Stimulated activated CD8-positive, alpha-beta memory T cell treated with anti-CD3 and anti-CD28 coated beads, Interleukin-15, amount 100 ng/mL, for 48 hours (primary cell): Measurements from ENCODE around the gene RTN4RL1.
"Not testable (repeated sequence)": the region's sequence is repeated elsewhere in the genome, so short reads cannot be mapped to it uniquely, and the experiment has no call there.

Experiments
- DNase-seq, 2 donors: peaks; one replicate each; pipeline ENCODE4 v3.0.0-alpha.2; 2020; ENCODE audit warnings: low read depth in 2 of 2

The RTN4RL1 gene

DNA sequence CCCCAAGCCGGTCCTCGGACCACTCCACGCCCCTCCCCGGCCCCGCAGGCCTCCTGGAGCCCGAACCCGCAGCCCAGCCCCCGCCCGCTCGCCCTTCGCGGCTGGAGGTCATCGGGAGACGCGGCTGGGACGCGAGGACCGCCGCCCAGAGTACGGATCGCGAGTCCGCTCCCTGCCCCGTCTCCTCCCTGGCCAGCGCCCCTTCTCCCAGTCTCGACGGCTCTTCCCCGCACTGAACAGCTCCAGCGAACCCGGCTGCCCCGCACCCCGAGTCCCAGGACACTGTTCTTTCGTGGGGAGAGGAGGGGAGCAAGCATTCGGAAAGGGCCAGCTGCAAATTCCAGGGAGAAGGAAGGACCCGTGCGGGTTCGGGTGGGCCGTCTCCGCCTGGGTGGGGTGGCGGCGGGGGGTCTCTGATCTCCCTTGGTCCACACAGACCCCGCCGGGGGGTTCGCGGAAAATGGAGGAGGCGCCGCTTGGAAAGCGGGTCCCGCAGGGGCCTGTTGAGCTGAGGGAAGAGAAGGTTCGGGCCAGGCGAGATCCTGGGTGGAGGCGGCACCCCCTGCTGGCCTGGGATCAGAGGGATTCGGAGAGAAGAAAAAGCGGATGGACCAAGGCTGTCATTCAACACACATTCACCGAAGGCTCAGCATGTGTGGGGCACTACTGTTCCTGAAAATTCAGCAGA, 632 bp upstream of the RTN4RL1 start:
- no peak for DNase-seq

DNA sequence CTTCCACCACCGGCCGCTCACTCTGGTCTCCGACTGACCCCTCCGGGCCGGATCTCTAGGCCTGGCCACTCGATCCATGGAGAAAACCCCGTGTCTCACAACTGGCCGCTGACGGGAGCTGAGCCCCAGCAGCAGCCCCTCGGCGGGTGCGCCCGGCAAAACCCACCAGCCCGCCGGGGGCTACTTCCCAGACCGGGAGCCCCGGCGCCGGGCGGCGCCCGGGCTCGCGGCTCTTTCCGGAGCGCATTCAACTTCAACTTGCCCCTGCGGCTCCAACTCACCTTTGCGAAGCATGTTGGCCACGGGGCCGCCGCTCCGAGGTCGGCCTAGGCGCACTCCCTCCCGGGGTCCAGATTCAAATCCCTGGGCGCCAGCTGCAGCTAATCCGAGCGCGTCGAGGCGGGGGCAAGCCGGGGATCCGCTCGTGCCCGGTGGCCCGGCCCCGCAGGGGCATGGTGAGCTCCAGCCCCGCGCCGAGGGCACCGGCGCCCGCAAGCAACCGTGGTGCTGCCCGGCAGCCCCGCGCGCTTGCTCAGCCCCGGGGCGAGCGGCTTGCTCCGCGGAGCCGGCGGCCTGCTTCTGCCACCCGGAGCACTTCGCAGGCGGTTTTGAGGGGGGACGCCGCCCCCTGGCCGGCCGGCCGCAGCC, 438 bp downstream of the RTN4RL1 start:
- DNase-seq = no peak

DNA sequence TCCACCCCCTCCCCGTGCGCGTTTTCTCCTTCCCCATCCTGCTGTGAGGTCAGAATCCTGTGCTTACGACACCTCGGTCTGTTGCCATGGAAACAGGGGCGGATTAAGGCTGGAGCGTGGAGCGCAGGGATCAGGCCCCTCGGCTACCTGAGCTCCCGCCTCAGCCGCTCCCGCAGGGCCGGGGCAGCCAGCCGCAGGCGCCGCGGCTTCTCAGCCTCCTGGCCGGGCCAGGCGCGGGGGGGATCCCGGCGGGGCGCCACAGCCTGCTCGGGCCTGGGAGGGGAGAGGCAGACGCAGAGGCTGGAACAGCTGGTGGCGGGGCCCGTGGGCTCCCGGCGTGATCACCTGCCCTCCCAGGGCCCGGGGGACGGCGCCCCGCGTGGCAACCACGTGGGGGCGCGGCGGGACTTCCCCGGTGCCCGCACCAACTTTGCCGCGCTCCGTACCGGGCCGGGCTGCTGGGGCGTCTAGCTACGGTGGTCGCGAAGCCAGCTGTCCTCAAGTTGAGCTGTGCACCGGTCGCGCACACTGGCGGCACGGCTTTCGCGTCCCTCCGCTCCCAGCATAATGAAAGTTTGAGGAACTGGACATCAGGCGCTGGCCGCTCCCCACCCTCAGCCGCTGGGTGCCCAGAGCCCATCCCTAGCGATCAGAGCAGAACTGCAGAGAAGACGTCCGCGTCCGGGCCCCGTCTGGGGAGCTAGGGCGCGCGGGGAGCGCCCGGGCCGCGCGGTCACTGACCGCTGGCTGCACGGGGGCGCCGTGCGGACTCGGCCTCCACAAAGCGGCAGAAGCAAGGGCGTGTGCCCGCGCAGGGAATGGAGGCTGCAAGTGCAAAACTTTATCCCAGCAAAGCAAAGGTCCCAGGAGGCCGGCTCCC, 1.2 kb downstream of the RTN4RL1 start:
- no peak for DNase-seq

DNA sequence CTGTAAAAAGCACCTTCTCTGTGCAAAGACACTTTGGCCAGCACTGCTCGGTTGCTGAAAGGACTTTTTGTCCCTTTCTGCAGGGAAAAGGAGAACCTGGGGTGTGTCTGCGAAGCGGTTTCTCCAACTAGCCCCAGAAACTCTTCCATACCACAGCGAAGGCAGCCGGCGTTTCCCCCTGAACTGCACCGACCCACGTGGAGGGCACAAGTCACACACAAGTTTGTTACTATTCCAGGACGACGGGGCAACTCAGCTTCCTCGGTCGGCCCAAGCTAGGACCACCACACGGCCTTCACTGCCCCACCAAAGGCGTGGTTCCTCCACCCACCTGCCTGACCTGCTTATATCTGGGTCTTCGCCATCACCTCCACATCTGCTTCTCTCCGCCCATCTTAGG, 1.9 kb downstream of the RTN4RL1 start:
- no peak for DNase-seq

DNA sequence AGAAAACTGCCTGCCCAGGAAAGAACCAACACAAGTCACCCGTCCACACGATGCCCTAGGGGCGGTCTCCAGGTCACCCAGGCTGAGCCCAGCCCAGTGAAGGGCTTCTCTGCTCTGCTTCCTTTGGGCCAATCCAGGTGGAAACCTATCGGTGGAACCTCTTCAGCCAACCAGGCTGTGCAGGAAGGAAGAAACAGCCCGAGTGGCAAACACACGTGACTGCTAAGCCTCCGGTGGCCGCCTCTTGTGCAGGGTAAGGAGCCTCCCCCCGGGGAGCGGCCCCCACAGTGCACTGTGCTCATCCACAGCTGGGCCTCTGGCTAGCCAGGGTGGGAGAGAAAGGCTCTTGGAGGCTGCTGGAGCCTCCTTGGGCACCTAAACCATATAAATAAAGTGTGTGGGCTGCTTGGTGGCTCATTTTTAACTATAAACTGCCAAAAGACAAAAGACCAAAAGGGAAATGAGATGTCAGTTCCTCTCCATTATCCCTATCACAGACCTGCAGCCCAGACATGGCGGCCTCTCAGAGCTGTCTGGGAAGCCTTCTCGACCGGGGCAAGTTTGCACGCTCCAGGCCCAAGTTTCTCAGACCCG, 2.4 kb downstream of the RTN4RL1 start:
- DNase-seq = no peak

DNA sequence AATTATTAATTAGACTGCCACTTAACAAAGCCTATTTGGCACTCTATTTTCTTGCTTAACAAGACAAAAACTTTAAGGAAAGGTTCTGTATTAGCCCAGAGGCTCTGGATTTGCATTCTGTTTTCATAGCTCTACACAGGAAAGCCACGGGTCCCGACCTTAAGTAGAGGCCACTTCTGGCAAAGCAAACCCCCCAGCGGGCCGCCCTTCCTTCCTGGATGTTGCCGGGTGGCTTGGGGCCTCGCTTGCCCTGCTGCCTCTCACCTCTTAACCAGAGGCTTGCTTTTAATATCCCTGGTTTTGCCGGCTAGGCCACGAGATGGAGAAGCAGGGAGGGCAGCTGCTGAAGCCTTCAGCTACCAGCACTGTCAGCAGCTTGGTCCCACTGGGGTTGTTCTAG, 4.4 kb downstream of the RTN4RL1 start:
- DNase-seq = no peak

DNA sequence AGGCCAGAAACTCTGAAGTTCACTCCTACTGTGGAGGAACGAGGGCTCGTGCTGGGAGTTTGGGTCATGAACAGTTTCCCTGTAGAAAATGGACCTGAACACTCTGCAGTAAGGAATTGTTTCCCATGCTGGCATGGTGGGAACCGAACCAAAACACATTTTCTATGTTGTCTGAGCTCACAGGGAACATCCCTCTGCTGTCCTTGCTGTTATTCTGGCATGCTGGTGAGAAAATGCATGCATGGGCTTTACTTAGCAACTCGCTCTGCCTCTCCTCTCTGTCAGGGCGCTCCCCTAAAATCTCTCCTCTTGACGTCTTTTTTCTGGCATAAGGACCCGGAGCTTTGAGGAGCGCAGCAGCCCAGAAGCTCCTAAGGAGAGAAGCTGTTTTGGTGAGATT, 5.4 kb downstream of the RTN4RL1 start:
- no peak for DNase-seq

DNA sequence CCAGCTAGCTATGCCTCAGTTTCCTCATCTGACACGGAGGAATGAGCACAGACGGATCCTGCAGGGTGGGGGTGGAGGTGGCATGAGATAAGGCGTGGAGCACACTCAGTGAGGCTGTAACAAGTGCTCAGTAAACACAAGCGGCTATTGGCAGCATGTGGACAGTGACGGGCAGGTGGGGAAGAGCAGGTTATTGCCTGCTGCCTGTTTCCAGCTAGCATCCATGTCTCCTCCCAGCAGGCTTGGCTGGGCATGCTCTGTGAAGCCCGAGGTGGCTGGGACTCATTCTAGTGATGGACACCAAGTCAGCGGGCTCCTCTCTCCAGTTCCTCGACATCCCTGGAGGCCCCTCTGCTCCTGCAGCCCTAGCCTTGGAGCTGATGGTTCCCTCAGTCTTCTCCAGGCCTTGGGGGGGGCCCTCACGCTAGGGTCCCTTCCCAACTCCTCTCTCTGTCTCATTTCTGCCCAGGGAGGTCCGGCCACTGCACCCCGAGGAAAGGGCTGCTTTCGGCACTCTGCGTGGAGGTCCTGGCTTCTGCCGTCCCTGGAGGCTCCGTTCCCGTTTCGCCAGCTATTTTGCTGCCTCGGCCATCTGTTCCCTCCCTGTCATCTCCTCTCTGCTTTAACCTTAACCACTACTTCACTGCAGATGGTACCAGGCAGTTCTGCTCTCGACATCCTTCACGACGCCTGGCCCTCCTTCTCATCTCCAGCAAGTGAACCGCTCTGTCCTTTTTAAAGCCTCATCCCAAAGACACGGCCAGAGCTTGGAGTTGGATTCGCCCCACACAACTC, 6.2 kb downstream of the RTN4RL1 start:
- DNase-seq = no peak

DNA sequence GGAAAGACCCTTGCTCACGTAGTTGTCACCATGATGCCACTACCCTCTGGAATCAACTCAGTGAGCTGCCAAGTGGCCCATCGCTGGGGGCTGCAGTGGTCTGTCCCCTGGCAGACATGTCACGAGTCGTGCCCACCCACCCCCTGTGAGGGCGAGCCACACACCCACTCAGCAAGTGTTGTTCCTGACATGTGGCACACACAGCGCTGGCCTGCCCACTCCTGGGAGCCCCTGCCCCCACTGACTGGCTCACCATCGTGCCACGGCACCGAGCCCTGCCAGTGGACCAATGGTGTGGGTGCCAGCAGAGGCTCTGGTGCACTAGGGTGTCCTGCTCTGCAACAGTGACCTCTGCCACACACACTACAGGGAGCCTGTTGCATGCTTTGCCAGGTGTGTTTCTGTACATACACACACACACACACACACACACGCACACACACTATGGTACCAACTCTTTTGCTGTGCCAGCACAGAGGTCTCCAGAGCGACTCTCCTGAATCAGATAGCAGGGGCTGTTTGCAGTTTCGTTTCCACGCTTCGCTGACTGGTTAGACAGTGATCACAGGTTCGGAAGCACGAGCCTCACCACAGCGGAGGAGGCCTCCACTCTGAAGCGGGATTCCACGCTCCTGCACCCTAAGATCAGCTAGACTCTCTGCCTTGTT, 7.7 kb downstream of the RTN4RL1 start:
- no peak for DNase-seq

DNA sequence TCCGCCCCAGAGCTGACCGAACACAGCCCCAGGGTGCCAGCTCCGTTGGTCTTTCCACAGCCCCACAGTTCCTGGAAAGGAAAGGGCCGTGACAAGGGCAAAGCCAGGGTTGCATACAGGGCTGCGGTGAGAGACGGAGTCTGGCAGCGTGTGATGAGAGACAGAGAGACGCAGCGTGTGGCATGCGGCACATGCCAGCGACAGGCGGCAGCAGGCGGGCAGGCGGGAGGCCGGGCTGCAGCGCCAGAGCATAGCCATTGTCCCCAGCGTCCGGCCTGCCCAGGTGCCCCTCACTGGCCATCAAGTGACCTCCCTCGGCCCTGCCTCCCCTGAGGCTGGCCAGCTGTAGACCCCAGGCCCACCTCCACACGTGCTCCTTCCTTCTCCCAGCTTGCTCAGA, 8.6 kb downstream of the RTN4RL1 start:
- no peak for DNase-seq

DNA sequence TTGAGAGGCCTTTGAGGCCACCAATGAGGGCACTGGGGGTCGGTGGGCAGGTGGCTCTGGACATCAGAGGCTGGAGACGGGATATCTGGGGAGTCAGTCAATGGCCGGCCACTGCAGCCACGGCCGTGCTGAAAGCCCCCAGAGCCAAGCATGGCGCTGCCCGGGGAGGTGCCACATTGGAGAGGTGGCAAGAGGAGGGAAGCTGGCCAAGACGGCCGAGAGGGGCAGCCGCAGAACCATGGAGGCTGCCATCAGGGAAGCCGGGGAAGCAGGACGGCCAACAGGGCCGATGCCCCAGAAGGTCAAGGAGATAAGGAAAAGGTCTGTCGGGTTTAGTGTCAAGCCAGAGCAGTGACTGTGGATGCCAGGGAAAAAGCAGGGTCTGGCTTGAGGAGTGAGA, 9.8 kb downstream of the RTN4RL1 start:
- DNase-seq = no peak

DNA sequence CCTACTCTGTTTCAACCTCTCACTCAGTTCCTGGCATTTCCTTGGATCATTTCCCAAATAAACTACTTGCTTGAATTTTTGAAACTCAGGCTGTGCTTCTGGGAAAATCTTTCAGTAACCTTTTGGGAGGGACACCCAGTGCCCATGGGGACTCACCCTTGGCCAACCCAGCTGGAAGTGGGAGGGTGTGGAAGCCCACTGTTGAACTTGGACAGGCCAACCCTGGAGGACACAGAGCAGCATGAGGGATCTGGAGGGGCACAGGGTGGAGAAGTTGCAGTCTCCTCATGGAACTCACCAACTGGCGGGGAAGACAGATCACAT, 11.2 kb downstream of the RTN4RL1 start:
- no peak for DNase-seq

DNA sequence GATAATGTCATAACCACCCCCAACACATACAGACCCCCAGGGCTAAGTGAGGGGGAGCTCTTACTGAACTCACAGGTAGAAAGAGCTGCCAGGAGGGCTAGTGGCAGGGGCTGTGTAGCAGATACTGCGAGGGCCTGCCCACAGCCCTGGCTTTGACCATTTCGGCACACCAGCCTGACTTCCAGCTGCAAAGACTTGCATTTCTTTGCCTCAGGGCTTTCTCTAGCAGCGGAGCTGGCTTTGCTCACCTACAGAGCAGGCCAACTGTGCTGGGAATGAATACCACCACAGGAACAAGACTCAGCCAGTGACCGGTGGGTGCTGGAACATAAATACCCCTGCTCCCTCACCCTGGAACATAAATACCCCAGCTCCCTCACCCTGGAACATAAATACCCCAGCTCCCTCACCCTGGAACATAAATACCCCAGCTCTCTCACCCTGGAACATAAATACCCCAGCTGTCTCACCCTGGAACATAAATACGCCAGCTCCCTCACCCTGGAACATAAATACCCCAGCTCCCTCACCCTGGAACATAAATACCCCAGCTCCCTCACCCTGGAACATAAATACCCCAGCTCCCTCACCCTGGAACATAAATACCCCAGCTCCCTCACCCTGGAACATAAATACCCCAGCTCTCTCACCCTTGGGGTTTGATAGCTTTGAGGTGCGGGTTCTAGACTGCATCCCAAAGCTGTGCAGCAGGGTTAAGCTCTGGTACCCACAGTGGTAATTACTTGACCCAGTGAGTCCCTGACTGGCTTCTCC, 11.7 kb downstream of the RTN4RL1 start:
- not testable (repeated sequence) for DNase-seq

DNA sequence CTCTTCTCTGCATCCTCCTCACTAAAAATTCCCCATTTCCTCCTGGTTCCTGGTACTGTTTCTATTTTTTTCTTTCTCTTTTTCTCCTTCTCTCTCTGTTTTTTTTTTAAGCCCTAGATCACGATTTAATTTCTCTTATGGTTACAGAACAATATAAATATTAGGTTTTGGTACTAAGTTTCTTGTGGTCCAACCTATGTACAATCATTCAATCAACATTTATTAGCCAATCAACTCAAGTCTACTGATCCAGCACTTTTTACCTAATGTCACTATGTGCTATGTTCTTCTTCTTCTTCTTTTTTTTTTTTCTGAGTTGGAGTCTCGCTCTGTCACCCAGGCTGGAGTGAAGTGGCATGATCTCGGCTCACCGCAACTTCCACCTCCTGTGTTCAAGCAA, 12.6 kb downstream of the RTN4RL1 start:
- no peak for DNase-seq

DNA sequence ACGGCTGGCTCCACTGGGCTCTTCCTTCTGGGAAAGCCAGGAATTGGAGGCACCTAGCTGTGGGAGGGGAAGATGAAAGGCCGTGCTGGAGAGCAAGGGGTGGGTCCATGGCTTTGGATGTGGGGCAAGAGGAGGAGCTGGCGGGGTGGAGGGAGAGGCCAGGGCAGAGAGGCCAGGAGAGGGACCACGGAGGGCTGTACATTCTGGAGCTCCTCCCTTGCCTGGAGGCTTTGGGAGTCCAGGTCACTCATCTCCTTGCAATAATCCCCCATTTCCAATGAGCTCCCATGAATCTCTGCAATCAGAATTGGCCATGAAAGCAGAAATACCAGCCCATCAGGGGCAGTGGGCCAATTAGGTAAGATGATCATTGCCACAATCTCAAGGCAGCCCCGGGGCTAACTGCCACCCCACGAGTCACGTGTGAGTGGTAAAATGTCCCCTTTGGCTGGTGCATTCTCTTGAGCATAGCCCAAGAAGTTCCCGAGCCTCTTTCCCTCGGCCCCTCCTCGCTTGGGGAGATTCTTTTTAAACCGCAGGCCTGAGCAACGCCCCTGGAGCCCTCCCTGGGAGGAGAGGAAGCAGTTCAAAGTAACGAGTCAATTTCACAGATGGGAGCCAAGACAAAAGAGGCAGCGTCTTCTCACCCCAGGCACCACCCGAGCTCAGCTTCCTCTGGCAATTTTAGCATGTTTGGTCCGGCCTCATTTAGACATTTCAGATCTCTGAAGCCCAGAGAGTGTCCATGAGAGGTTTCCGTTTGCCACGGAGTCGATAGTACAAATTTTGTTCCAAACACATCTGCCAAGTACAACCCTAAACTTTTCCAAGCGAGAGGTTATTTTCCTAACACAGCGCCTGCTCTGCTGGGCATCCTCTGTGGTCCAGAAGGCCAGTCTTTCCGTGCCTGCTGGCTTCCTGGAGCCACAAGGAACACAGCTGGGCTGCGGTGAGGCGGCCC, 13.4 kb downstream of the RTN4RL1 start:
- DNase-seq = no peak

DNA sequence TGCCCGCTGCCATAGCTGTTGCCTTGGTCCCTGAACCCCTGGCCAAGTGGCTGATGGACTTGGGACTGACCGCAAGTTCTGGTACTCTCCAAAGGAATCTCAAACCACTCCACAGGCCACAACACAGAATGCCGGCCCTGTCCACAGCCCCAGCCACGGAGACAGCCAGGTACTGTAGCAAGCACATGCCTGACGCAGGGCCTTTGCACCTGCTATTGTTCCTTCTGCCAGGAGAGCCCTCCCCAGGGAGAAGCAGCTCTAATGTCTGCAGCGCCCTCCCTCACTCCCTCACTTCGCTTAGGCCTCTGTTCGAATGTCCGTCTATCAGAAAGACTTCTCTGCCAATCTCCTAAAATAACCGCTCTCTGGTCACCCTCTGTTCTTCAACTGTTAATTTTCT, 15.4 kb downstream of the RTN4RL1 start:
- DNase-seq = no peak

DNA sequence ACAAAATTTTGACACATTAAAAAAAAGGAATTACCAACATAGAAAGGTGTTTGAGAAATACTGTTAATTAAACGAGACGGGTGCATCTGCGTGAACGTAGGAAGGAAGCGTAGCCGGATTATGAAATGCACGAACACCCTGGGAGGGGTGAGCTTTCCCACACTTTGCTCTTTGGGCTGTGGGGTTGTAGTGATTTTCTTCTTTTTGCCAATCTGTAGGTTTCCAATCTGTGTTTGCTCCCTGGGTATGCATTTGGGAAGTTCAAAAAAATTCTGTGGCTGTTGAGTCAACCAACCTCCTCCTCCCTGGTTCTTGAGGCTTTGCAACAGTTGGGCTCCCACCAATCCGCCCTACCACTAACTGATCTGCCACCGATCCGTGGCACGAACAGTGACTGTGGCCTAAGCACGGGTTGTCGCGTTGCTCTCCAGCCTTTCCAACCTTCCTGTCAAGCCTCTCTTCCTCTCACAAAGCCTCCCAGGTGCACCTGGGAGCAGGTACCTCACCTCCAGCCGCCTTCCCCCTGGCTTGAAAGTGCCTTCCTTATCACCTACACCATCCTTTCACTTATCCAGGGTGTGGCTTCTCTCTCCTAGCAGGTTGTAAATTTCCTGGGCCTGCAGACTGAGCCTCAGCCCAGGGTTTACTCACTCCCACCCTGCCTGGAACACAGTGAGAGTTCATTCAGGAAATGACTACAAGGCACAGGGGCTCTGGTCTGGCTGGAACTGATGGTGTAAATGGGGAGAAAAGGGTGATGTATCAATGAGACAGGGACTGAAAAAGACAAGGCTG, 16.6 kb downstream of the RTN4RL1 start:
- no peak for DNase-seq

DNA sequence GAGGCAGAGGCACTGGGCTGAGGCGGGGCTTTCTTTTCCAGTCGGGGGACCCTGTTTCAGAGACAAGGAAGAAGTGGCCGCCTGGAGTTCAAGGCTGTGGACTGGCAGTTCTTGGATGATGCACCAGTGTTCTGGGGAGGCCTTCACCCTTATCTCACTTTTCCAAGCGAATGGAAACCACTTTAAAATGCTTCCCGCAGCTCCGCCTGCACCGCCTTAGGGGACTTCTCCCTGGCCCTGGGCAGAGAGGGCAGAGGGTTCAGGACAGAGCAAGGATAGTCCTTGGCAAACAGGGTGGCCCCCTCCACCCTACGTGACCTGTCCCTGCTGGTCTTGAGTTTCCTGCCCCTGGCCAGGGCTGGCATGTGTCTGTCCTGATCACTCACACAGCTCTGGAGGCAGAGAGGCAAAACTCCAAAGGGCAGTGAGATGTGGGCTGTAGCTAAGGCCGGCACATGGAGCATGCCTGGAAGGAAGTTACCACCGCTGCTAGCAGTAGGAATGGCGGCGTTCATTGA, 20.6 kb downstream of the RTN4RL1 start:
- no peak for DNase-seq
